Kidney (tissue), 14 donors: Measurements from ENCODE around the gene CCNG1. TPM values are rescaled to one million over a fixed set of nuclear protein-coding genes. Genes with fewer than 3 reads are reported as not detected.
"Not testable (repeated sequence)": the region's sequence is repeated elsewhere in the genome, so short reads cannot be mapped to it uniquely, and the experiment has no call there.

ENCODE experiments used
- DNase-seq, 5 donors: peaks; one replicate each; pipeline ENCODE4 v3.0.0-alpha.2; 2013 to 2020
- FAIRE-seq: peaks from 2 replicates; lab custom pipeline; 2012; peaks lifted over from hg19 to GRCh38; lab: Jason Lieb, UNC
- H3K27ac ChIP-seq, 2 donors: one replicate each; pipeline ENCODE4 v1.7.0; 2013; ENCODE audit warnings: low read depth in 2 of 2, low read length in 2 of 2, inconsistent platforms in 1 of 2
- H3K27me3 ChIP-seq: one replicate; pipeline ENCODE4 v1.7.1; 2013; ENCODE audit warnings: low read length, inconsistent platforms; ENCODE audit not compliant: control insufficient read depth, insufficient read depth
- H3K36me3 ChIP-seq, 3 donors: one replicate each; pipeline versions ENCODE4 v1.7.0 to v1.7.1; 2013; ENCODE audit warnings: low read length in 3 of 3, control low read depth in 1 of 3, inconsistent platforms in 1 of 3; ENCODE audit not compliant: insufficient read depth in 3 of 3, control insufficient read depth in 2 of 3
- H3K4me1 ChIP-seq, 3 donors: one replicate each; pipeline versions ENCODE4 v1.7.0 to v1.7.1; 2013; ENCODE audit warnings: low read length in 3 of 3, inconsistent platforms in 1 of 3, low read depth in 1 of 3; ENCODE audit not compliant: control insufficient read depth in 2 of 3, insufficient read depth in 2 of 3
- H3K4me3 ChIP-seq, 3 donors: one replicate each; pipeline versions ENCODE4 v1.7.0 to v1.8.1; 2013; ENCODE audit warnings: low read length in 3 of 3, control low read depth in 1 of 3, inconsistent platforms in 1 of 3
- H3K9ac ChIP-seq, 3 donors: one replicate each; pipeline versions ENCODE4 v1.7.0 to v1.7.1; 2013; ENCODE audit warnings: low read length in 3 of 3, control low read depth in 1 of 3, inconsistent platforms in 1 of 3
- H3K9me3 ChIP-seq, 3 donors: one replicate each; pipeline versions ENCODE4 v1.7.0 to v1.7.1; 2013; ENCODE audit warnings: low read length in 3 of 3, control low read depth in 1 of 3, inconsistent platforms in 1 of 3; ENCODE audit not compliant: control insufficient read depth in 2 of 3, insufficient read depth in 1 of 3
- intact Hi-C: fragments of 100-400 bp; cut with DNase I; formaldehyde crosslinking; loops from one replicate; pipeline ENCODE4 v1.11.1; 2022
- polyA plus RNA-seq: library from polyadenylated mRNA; stranded (reverse); fragments of 350-450 nt; fragmentation: Illumina TruSeq; extraction: RNeasy Lipid Tissue Mini Kit (QIAGEN cat#74804); gene quantifications from one replicate; pipeline ENCODE4 v1.2.3, GENCODE V29; 2014; ENCODE audit warnings: low read depth, low replicate concordance; ENCODE audit not compliant: insufficient read depth
- total RNA-seq: library from RNA; stranded (reverse); fragmentation: NEBNext Ultra II Directional; extraction: Animal tissue kit (Norgen Biotek cat#: 25700); gene quantifications from one replicate; pipeline ENCODE4 v1.2.1, GENCODE V29; 2021
- TF ChIP-seq, protein P1 (sequence below): IDR thresholded peaks from 3 replicates; pipeline ENCODE4 v1.5.1; 2012; ENCODE audit warnings: mild to moderate bottlenecking, moderate library complexity, borderline replicate concordance; ENCODE audit not compliant: insufficient read depth; ENCODE audit errors: extremely low read depth
- donor health status: control.
- donor health status: control.
- donor health status: control.
- donor health status: control.
- donor health status: control.
- donor health status: DM: yes; HTN: yes; CAD: no.
- donor health status: Normal renal cell carcinoma (clear cell type).

CCNG1 gene
- total and polyA plus RNA-seq, 2 donors from 2014 or later: 127 to 132 TPM

- DNase-seq: no peak
- intact Hi-C loops: no loop called here
- Histone ChIP-seq H3K36me3 (peaks cover 7 to 22% (median 10%) of the 10 kb centered on the region in 3 donors), H3K27me3 (no peaks in the 10 kb centered on the region), H3K9me3 (no peaks in the 10 kb centered on the region), H3K9ac (no peak overlapping the region), H3K4me1 (no peaks in the 10 kb centered on the region), H3K4me3 (no peak overlapping the region), H3K27ac (no peak overlapping the region)
- FAIRE-seq: no peak
- TF ChIP-seq, protein P1, sequence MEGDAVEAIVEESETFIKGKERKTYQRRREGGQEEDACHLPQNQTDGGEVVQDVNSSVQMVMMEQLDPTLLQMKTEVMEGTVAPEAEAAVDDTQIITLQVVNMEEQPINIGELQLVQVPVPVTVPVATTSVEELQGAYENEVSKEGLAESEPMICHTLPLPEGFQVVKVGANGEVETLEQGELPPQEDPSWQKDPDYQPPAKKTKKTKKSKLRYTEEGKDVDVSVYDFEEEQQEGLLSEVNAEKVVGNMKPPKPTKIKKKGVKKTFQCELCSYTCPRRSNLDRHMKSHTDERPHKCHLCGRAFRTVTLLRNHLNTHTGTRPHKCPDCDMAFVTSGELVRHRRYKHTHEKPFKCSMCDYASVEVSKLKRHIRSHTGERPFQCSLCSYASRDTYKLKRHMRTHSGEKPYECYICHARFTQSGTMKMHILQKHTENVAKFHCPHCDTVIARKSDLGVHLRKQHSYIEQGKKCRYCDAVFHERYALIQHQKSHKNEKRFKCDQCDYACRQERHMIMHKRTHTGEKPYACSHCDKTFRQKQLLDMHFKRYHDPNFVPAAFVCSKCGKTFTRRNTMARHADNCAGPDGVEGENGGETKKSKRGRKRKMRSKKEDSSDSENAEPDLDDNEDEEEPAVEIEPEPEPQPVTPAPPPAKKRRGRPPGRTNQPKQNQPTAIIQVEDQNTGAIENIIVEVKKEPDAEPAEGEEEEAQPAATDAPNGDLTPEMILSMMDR: no peak
These were observed 14.1 kb downstream of the CCNG1 start for GRCh38 chr5:163451489-163451888.

DNA sequence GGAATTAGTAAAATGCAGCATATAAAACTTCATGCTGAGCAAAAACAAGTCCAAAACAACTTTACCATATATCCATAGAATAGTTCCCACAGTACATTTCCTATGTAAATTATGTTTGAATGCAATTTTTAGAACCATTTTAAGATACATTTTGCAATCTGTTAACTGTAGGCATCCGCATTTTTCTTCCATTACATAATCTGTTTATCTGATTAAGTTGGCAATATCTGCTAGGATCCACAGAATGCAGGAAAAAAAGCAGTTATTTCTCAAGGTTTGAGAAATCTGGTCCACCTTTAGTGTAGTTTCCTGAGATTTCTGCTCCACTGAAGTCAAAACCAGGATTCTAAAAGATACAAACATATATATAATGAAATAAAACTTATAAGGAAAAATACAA is 16.3 kb downstream of the CCNG1 start:
- DNase-seq (no peak), FAIRE-seq (peak; percentile 21)
- TF ChIP-seq, protein P1: no peak
- no peaks in the 10 kb centered on the region for H3K27me3 ChIP-seq
- no peaks in the 10 kb centered on the region for H3K4me1 ChIP-seq
- H3K9me3 ChIP-seq: no peaks in the 10 kb centered on the region
- intact Hi-C loops: no loop called here
- H3K36me3 ChIP-seq: peaks cover 2 to 4% (median 3%) of the 10 kb centered on the region in 3 donors
- no peak overlapping the region for H3K27ac ChIP-seq
- H3K9ac ChIP-seq: no peak overlapping the region
- no peak overlapping the region for H3K4me3 ChIP-seq

DNA sequence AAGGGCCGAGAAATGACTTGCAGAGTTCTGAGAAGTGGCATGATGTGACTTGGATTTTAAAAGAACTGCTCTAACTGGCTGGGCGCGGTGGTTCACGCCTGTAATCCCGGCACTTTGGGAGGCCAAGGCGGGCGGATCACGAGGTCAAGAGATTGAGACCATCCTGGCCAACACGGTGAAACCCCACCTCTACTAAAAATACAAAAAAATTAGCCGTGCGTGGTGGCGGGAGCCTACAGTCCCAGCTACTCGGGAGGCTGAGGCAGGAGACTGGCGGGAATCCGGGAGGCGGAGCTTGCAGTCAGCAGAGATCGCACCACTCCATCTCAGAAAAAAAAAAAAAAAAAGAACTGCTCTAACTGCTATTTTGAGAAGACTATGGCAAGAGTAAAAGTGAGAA is 18.0 kb downstream of the CCNG1 start:
- H3K9ac ChIP-seq, H3K4me3 ChIP-seq, H3K27me3 ChIP-seq, FAIRE-seq, H3K9me3 ChIP-seq, H3K27ac ChIP-seq, DNase-seq, intact Hi-C loops, H3K4me1 ChIP-seq, H3K36me3 ChIP-seq: not testable (repeated sequence)

DNA sequence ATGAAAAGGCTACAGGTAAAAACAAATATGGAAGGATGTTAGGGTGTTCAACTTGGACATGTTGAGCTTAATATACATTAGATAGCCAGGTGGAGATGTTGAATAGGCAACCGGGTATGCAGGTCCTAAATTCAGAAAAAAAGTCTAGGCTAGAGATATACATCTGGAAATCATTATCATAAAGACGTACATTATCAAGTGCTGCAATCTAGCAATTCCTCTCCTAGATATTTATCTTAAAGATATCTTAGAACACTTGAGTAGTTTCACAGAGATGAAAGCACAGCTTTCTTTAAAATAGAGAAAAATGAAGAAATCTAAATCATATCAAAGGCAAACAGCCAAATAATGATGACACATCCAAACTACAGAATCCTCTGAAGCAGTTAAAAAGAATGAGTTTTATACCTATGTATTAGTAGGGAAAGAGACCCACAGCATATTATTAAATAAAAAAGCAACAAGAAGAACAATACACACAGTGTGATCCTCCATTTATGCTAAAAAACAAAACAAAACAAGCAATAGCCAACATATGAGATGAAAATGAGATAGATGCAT is 18.7 kb downstream of the CCNG1 start:
- no peak overlapping the region for H3K9ac ChIP-seq
- no peaks in the 10 kb centered on the region for H3K27me3 ChIP-seq
- H3K9me3 ChIP-seq: no peaks in the 10 kb centered on the region
- peaks cover 2 to 3% (median 3%) of the 10 kb centered on the region in 3 donors for H3K36me3 ChIP-seq
- DNase-seq (no peak), FAIRE-seq (no peak)
- TF ChIP-seq, protein P1: no peak
- H3K27ac ChIP-seq: no peak overlapping the region
- intact Hi-C loops: no loop called here
- no peak overlapping the region for H3K4me3 ChIP-seq
- H3K4me1 ChIP-seq: peaks cover 0 to 5% (median 0%) of the 10 kb centered on the region in 3 donors
